ENCODE data around the gene GRK5. TPM values are rescaled to one million over a fixed set of nuclear protein-coding genes. Genes with fewer than 3 reads are reported as not detected.

Gene GRK5
- total and polyA plus RNA-seq, 9 of the 15 experiments (the other 6 are each of a cell fraction or from before 2014, with no cell fraction given) = 0.46 to 0.83 (median 0.67) TPM; not detected in 2

GRCh38 chr10:119305860-119306513 lies 98.6 kb downstream of the GRK5 start:
- Histone ChIP-seq H2AFZ (ENCODE audit: low read depth, low read length) (peak overlapping the region; percentile 91), H3K9me1 (ENCODE audit: control insufficient read depth, insufficient read depth, low read length) (no peaks in the 10 kb centered on the region), H3K27ac (ENCODE audit: extremely low read depth, low read depth, low read length) (peak overlapping the region; percentile 86; the same call in 2 of the 3 replicates), H3K4me2 (ENCODE audit: insufficient read depth, low read length) (peak overlapping the region; percentile 74), H3K4me1 (replicated peaks in 1 of 2; ENCODE audit: control insufficient read depth in 2 of 2, insufficient read depth in 2 of 2, low read length in 2 of 2) (peaks cover 13 to 16% of the 10 kb centered on the region in 2 experiments; a peak in 4 of 5 replicates), H3K36me3 (ENCODE audit: control insufficient read depth, insufficient read depth, low read length) (no peaks in the 10 kb centered on the region), H3K27me3 (ENCODE audit: control insufficient read depth in 2 of 2, insufficient read depth in 2 of 2, low read length in 2 of 2) (no peaks in the 10 kb centered on the region), H4K20me1 (replicated peaks; ENCODE audit: control insufficient read depth, insufficient read depth, low read length) (no peaks in the 10 kb centered on the region), H3K9ac (ENCODE audit: insufficient read depth in 1 of 2, low read depth in 2 of 2, low read length in 2 of 2) (peak overlapping the region; percentile 62 to 67), H3K79me2 (ENCODE audit: control insufficient read depth, insufficient read depth, low read length) (no peaks in the 10 kb centered on the region), H3K4me3 (0 out of 2 replicates have a peak overlapping the region, but pooled peaks have one; percentile 10), H3K9me3 (replicated peaks; ENCODE audit: control insufficient read depth, insufficient read depth, low read depth, low read length) (no peaks in the 10 kb centered on the region)
- DNase-seq (ENCODE audit: extremely low read depth in 1 of 4, low spot score in 3 of 4) (peak; percentile 52 to 83 (median 59)), FAIRE-seq (peak; percentile 86), ATAC-seq (peak; percentile 89)
- WGBS (ENCODE audit: insufficient coverage, low coverage, missing lambda C conversion rate) = 7% methylated on average over 9 of the region's 11 CpGs
- CTCF ChIA-PET (ENCODE audit: low intra/inter-chr PET ratio) = no interaction called here
- no TSS peak for BruUV-seq (replicated peaks)
- in situ Hi-C loops (cut with MboI) = no loop called here
- intact Hi-C loops (cut with micrococcal nuclease) = no loop called here
- POLR2A ChIA-PET = no interaction called here
- TF ChIP-seq GATA2 (CRISPR knock-in tag; IDR thresholded peaks at IDR 0.05) (peak; percentile 10; the same call in 1 of the 2 replicates), SMARCA5 (IDR thresholded peaks at IDR 0.05) (peak; percentile 60; the same call in 1 of the 2 replicates), KLF16 (IDR thresholded peaks at IDR 0.05) (peak; percentile 23; the same call in 1 of the 2 replicates), ETV5 (CRISPR knock-in tag; IDR thresholded peaks at IDR 0.05; ENCODE audit: low read depth) (no peak; the same call in 1 of the 2 replicates), RBFOX2 (IDR thresholded peaks at IDR 0.05; ENCODE audit: low read depth, low read length) (peak; percentile 35; the same call in 1 of the 2 replicates), CREM (IDR thresholded peaks at IDR 0.05; ENCODE audit: low read depth) (0 out of 2 replicates have a peak, but pooled peaks have one; percentile 6), EP400 (IDR thresholded peaks at IDR 0.05) (peak; percentile 42), GTF2E2 (tag; IDR thresholded peaks at IDR 0.05) (no peak), KDM1A (IDR thresholded peaks at IDR 0.05) (peak in 1 of 2 experiments; percentile 71; a peak in 2 of 4 replicates), SMARCA4 (IDR thresholded peaks at IDR 0.05) (peak; percentile 80), JUND (IDR thresholded peaks at IDR 0.05; ENCODE audit: borderline replicate concordance, low read depth, low read length) (peak; percentile 91), JUND (tag; IDR thresholded peaks at IDR 0.05; ENCODE audit: borderline replicate concordance, low read depth, low read length) (peak; percentile 88; the same call in 2 of the 3 replicates), ZBTB11 (CRISPR knock-in tag; IDR thresholded peaks at IDR 0.05) (peak in 1 of 3 experiments; percentile 78; a peak in 2 of 6 replicates), TOE1 (IDR thresholded peaks at IDR 0.05; ENCODE audit: borderline replicate concordance) (0 out of 2 replicates have a peak, but pooled peaks have one; percentile 22), TOE1 (CRISPR knock-in tag; IDR thresholded peaks at IDR 0.05; ENCODE audit: borderline replicate concordance, low read depth) (no peak), ZNF766 (CRISPR knock-in tag; conservative IDR thresholded peaks at IDR 0.05) (0 out of 2 replicates have a peak, but pooled peaks have one; percentile 20), HDAC2 (IDR thresholded peaks at IDR 0.05) (peak; percentile 53; the same call in 1 of the 2 replicates)
- TF ChIP-seq, protein P1, sequence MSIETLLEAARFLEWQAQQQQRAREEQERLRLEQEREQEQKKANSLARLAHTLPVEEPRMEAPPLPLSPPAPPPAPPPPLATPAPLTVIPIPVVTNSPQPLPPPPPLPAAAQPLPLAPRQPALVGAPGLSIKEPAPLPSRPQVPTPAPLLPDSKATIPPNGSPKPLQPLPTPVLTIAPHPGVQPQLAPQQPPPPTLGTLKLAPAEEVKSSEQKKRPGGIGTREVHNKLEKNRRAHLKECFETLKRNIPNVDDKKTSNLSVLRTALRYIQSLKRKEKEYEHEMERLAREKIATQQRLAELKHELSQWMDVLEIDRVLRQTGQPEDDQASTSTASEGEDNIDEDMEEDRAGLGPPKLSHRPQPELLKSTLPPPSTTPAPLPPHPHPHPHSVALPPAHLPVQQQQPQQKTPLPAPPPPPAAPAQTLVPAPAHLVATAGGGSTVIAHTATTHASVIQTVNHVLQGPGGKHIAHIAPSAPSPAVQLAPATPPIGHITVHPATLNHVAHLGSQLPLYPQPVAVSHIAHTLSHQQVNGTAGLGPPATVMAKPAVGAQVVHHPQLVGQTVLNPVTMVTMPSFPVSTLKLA (conservative IDR thresholded peaks at IDR 0.05) = peak in 1 of 2 experiments; percentile 15; a peak in 1 of 4 replicates

Data from K562 (cell line).